GM20000 (cell line): ENCODE measurements around the gene KLHL14.

Experiments used
- DNase-seq: peaks from one replicate; pipeline ENCODE4 v3.0.0; 2012; ENCODE audit warnings: low spot score
- CTCF ChIP-seq: IDR thresholded peaks from 2 replicates; pipeline ENCODE4 v1.5.1; 2012; ENCODE audit warnings: mild to moderate bottlenecking, control low read depth; ENCODE audit errors: extremely low read depth, missing control alignments

Gene KLHL14

GRCh38 chr18:32717126-32717525, 55.7 kb downstream of the KLHL14 start:
- TF ChIP-seq CTCF = no peak
- no peak for DNase-seq

DNA sequence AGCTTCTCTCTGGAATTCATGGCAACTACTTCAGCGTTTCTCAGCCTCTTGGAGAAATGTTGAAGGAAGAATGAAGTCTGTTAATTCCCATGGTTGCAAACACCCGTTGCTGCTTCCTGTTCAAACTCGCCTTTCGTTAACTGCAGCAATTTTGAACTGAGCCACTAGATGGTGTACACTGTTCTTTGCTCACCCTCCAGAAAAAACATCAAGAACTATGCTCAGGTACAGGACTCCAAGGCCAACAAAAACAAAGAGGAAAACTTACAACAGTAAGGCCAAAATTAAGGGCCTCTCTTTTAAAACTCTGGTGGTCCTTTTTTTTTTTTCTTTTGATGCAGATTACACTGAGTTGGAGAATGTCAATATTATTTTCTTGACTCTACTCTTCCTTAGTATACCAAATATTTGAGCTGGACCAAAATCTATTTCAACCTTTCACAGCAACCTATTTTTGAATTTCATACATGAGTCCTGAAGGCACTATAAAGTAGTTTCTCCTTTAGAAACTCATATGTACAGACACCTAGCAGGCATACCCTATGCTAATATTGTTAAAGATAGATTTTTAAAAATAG, 58.2 kb downstream of the KLHL14 start:
- peak; percentile 62 for TF ChIP-seq CTCF
- DNase-seq = peak; percentile 48

- no peak for DNase-seq
- no peak for TF ChIP-seq CTCF
Observed at GRCh38 chr18:32712860-32713259, 60.0 kb downstream of the KLHL14 start.

GRCh38 chr18:32711862-32712261, 61.0 kb downstream of the KLHL14 start:
- TF ChIP-seq CTCF = no peak
- no peak for DNase-seq

GRCh38 chr18:32707586-32707985, 65.2 kb downstream of the KLHL14 start:
- DNase-seq = no peak
- TF ChIP-seq CTCF = no peak

GRCh38 chr18:32707147-32707546, 65.7 kb downstream of the KLHL14 start:
- DNase-seq = no peak
- no peak for TF ChIP-seq CTCF

DNA sequence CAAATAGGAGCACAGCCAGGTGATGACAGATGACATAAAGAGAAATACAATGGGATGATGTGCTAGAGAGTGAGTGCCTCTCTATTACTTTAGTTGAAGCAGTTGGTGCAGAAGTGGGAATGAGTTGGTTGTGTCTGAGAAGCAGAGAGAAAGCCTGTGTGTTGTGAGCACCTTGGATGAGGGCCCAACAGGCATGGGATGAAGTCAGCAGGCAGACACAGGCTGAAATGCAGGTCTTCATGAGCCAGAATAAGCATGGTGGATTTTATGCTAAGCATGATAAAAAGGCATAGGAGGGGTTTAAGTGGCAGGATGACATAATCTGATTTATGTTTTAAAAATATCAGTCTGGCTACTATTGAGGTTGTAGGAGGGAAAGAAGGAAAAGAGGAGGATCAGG, 71.5 kb downstream of the KLHL14 start:
- no peak for DNase-seq
- no peak for TF ChIP-seq CTCF
